IPS DF 19.7 (cell line): Measurements from ENCODE around the gene S1PR1.

Experiments
- DNase-seq: peaks from one replicate; pipeline ENCODE4 v3.0.0-alpha.2; 2013; ENCODE audit warnings: low read depth, low spot score

Gene S1PR1

DNA sequence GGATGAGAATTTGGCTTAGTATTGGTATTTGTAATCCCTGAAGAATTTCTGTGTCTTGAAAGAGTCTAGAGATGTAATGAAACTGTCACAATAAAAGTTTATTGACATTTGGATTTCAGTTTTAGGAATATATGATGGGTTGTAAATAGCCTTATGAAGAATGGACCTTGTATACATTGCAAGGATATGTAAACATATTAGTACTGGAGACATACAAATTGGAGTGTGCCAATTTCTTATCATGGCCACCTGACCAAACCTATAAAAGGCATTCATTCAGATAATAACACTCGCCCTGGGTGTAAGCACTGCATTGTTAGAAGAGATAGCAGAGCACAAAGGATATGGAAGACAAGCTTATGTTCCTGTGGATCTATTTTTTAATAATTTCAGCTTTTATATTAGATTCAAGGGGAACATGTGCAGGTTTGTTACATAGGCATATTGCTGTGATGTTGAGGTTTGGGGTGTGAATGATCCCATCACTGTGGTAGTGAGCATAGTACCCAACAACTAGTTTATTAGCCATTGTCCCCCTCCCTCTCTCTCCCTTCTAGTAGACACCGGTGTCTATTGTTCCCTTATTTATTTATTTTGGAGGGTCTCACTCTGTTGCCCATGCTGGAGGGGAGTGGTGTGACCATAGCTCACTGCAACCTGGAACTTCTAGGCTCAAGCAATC is 8.6 kb downstream of the S1PR1 start:
- no peak for DNase-seq

DNA sequence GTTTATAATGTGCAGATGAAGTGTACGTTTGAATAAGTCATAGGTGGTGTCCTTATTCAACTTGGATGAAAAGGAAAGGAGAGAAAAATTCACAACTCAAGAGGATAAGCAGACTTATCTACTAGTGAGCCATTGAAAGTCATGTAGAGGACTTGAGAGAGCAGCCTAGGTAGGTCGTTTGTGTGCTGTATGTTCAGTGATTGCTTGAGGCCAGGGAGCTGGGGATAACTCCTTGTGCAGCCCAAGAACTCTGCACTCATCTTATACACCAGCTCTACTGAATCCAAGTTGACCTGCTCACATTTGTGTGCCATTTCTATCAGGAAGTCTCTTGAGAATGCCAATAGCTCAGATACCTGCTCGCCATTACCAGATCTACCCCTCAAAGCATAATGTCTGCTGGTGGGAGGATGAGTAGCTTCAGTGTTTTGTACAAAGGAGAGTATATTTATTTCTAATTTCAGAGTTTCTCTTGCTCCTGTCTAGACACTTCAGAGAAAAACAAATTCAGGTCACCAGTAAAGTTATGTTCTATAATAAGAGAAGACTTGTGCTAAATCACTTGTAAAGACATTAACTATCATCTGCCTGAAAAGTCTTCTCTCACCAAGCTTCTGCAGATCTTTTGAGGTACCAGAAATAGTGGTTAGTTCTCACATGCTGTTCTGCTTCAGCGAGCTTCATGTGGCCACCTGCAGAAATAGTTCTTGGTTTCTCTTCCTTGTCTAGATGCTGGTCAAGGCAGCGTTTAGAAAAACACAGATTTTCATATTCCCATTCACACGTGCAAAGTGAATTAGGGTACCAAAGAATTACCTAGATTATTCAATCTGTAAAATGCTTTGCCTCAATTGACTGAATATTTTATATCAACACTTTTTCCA is 10.8 kb downstream of the S1PR1 start:
- DNase-seq = no peak

DNA sequence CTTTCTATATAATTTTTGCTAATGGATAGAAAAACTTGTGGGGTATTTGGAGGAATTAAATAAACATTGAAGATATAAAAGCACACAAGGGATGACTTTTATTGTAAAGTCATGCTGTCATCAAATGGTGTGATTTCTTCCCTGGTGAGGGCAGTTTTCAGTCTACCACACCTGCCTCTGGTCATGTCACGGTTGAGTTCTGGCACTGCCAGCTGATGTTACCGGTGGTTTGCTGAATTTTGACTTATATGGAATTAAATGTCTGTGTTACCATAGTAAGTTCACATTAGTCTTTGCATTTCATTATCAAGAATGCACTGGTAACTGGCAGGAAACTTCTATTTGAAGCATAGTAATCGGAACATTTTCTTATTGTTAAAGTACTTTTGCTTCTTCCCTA is 13.4 kb downstream of the S1PR1 start:
- no peak for DNase-seq

DNA sequence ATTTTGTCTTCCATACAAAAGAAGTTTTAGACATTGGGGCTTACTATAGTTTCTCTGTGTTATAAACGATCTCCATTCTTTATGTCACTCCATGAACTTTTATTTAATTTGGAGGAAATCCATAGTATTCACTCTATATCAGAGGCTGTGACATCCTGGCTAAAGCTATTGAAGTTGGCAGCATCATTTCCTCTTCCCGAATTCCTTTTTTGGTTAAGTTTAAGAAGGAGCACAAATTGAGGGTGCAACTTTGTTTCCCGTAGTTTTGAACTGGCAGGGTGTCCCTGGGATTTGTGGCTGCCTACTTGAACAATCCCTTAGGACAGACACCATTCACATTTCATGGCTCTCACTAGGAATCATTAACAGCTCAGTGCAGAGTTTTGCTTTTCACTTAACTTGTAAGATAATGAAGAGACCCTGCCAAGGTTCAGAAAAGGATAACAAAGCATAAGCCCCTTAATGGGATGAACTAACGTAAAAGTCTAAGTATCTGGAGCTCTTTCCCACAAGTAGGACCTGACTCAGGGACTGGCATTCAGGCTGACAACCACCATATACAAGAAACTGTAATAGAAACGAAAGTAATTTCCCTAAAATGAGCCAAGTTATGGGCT is 13.9 kb downstream of the S1PR1 start:
- DNase-seq = no peak

DNA sequence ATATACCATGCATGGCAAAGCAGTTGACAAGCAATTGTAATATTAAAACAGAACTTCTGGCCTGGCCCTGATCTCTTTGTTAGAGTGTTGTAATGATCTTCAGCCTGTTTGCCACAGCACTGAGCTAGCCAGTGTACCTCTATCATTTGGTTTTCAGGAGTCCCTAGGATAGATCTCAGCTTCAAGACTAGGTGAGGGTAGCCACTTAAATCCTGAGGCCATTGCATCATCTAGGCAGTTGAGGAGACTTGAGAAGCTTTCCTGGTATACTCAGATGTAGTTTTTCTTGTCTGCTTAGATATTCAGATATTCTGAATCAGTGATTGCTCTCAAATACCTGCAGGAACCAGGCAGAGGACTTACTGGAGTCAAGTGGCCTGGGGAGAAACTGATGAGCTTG is 14.7 kb downstream of the S1PR1 start:
- no peak for DNase-seq

DNA sequence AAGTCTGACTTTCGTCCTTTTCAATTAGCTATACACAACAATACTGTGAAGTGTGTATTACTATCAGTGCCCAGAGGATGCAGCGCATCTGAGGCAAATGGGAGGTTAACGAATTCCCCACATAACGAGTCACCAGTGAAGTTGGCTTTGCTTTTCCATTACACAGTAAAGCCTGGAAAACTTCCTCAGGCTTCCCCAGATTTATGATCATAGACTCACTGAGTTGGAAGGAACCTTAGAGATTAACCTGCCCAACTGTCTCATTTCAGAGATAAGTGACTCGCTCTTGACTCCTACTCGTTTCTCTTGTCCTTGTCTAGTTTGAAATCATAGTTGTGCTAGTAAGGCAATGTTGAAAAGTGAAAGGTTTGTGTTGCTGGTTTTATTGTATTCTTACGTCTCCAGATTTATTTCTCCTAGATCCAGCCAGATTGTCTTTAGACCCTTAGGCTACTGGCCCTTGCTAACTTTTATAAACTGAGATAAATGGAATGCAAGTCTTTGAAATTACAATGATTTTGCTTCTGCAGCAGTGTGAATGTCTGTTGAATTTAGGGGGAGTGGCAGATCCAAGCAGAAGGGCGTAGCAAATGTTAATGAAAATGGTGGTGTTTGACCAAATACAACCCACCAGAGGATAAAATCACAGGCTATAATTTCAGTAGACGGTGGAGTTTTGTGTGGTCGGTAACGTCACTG is 17.3 kb downstream of the S1PR1 start:
- DNase-seq = no peak

DNA sequence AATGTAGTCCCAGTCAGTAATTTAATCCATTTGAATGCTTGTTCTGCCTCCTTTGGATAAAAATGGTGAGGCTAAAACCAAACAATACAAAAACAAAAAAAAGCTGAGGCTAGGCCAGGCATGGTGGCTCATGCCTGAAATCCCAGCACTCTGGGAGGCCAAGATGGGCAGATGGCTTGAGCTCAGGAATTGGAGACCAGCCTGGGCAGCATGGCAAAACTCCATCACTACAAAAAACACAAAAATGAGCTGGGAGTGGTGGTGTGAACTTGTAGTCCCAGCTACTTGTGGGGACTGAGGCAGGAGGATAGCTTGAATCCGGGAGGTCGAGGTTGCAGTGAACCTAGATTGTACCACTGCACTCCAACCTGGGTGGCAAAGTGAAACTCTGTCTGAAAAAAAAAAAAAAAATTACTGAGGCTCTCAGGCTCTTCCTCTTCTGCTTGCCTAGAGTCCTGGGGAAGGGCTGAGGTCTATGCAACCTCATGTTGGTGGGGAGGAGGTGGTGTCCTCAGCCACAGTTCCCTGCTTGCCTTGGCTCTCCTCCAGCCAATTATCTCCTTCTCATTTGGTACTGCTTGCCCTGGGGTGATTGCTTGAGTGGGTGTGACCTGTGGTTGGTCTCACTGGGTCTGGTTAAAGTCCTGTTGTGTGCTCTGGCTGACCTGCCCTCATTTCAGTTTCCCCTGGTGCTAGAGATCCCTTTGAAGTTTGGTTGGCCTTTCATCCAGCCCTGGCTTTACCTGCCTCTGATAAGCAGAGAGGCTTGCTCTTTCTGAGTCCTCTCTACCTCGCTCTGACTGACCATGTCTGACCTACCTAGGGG is 20.9 kb downstream of the S1PR1 start:
- no peak for DNase-seq

DNA sequence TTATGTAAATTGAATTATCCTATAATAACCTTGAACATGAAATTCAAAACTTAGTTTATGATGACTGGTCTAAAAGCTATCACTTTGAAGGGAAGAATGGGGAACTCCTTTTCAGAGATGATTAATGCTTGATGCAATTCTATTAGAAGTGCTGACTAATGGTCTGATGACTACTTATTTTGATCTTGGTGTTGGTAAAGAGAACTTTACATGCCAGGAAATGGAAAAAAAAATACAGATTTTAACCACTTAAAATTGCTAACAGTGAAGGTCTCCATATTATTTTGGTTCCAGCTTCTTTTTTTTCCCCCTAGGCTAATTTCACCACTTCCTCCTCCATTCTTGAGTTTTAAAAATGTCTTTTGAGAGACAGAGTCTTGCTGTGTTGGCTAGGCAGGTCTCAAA is 22.9 kb downstream of the S1PR1 start:
- no peak for DNase-seq

DNA sequence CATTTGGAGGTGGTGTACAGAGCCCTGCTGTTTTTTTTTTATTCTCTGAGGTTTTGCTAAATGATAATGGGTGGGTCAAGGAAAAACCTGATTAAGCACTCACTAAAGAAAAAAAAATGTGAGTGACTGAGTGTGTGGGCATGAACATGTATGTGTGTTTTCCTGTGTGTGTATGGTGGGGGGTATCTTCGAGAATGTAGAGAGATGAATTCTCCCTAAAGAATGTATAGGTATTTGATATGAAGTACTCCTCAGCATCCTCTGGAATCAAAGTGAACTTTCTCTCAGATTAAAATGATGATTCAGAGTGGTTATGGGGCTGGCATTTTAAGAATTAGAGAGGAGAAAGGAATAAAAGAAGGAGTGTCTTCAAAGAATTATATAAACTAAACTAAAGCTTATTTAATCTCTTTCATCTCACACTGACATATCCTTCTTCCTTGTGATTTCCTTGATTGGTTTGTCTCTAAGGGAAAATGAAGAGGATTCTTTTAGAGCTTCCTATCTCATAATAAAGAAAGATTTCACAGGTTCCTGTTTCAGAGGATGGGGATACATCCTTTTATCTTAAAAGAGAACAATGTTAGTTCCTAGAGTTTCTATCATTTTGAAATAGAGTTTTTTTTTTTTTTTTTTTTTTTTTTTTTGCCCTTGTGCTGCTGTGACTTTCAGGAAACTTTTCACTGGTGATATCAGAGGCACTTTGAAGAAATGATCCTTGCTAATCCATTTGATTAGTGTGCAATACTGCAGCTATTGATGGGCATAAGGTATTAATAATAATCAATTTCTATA is 23.9 kb downstream of the S1PR1 start:
- DNase-seq = no peak

DNA sequence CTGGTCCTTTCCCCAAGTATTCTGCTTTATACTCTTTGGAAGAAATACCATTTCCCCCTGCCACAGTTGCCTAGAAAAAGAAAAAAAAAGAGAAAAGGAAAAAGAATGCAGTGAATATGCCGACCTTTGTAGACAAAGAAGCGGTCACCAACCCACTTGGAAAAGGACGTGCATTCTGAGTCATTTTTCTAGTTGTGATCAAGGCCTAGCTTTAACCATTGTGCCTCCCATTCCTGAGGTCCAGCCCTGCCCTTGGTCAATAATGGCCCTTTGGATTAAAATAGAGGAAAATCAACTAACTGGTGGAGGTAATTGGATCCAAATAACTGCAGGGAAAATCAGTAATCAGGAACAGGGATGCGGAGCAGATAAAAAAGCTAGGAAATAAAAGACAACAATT is 24.8 kb downstream of the S1PR1 start:
- no peak for DNase-seq

DNA sequence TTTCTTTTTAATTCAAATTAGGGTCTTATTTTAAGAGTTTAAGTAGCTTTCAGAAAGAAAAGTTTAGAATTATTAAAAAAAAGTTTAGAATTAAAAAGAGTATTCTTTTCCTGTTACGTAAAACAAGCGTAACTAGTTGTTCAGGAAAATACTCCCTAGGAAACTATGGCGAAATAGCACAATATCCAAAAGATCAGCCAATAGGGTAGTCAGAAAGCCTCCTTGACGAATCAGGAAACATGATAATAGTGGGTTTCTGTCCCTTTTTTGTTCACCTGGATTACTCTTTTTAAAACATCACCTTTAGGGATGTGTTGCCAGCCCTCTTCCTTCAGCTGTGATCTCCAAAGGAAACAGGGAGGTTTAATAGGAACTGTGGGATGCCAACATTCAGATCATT is 25.2 kb downstream of the S1PR1 start:
- no peak for DNase-seq

DNA sequence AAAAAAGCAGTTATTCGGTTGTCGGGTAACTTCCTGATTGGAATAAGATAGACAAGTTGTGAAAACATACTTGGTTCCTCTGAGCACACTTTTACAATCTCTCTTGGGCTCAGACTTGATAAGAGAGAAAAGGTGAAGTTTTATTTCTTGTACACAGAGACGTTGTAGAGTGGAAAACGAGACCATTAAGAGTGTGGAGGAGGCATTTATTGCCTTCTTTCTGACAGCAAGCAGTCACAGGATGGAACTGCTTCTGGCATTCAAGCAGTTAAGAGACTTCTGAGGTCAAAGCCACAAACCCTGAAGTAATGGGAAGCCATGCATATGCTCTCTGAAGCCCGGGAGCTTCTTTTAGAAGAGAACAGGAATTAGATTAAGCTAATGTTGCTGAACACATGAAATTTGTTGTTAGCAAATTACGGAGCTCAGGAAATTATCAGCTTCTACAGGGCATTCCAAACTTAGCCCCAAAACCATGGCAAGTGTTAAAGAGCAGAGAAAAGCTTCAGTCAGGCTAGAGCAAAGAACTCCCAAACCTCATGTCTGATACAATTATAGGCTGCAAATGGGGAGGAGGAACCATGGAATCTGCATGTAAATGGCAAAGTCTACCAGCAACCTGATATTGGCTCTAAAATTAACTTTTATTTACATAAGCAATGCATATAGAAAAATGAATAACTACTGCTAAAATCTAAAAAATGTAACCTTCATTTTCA is 26.0 kb downstream of the S1PR1 start:
- DNase-seq = no peak

DNA sequence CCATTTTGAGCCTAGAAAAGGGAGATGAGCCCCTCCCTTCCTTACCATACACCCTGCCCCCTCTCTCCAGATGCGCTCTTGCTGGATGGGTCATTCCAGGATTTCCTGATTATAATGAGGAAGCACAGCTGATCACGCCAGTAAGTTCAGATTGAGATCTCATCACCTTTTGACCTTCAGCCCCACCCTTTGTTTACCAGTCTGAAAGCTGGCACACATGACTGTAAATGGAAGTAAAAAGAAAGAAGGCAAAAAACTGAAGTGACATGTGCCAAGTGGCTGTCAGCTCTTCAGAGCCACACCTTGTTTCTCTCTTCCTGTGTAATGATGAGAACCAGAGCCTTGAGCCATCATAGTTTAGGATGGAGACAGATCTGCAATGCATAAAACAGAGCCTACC is 27.9 kb downstream of the S1PR1 start:
- no peak for DNase-seq

DNA sequence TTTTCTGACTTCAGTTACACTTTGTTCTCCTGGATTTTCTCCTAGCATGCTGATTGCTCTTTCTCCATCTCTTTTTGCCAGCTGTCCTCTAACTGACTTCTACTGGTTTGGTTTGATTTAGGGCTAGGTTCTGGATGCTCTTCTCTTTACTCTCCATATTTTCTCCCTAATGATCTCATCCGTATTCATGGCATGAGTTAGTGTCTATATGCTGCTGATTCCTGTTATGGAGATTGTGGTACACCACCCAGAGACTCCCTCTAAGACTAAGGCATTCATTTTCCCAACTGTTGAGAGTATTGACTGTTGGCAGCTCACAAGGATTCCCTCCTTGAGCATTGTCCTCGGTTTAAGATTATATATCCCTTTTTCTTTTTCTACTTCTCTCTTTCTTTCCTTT is 28.9 kb downstream of the S1PR1 start:
- no peak for DNase-seq

DNA sequence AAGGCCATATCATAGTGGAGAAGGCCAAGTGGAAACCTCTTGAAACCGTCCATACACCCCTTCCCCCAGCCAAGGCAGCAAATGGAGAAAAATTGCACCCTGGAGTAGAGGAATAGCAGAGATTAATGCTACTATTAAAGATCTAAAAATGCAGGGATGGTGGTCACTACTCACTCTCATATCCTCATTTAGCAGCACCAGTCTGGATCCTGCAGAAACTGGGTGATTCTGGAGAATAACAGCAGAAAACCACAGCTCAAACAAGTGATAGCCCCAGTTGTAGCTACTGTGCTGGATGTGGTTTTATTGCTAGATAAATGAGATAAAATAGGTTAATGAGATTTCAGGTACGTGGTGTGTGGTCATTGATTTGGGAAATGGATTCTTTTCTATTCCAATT is 30.3 kb downstream of the S1PR1 start:
- no peak for DNase-seq

DNA sequence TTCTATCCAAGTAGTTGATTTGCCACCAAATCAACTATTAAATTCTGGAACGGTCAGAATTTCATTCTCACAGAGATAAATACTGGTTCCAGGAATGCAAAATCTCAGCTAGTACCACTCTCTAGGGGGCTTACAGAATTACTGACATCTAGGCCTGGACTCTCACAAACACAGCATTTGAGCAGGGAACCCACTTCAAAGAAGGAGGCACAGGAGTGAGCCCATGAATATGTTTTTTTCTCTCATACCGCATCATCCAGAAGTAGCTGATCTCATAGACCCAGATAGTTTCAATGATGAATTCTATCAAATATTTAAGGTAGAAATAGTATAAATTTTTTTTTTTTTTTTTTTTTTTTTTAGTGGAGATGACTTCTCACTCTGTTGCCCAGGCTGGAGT is 32.1 kb downstream of the S1PR1 start:
- DNase-seq = no peak

DNA sequence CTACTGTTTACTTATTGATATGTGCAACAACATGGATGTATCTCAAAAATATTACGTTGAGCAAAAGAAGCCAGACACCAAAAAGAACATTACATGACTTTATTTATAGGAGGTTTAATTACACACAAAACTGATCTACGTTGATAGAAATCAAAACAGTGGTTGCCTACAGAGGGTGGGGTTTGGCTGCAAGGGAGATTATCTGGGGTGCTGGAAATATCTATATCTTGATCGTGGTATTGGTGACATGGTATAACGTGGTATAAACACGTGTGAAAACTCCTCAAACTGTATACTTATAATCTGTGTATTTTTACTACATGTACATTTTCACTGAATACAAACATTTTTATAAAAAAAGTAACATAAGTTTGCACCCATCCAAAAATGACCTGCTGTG is 38.9 kb downstream of the S1PR1 start:
- no peak for DNase-seq

DNA sequence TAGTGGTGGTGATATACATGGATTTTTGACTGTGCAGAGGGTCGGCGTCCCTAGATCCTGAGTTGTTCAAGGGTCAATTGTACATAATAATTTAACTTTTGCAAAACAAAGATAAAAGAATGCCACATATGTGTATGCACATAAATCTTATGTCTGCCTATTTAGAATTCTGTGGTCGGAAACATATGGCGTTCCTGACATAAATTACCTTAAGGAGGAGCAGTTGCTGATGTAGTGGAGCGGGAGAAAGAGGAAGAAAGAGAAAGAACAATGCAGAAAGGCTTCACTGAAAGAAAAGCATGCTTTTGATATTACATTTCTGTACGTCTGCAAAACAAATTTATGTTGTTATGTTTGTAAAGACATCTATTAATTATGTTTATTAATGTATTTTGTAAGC is 40.0 kb downstream of the S1PR1 start:
- no peak for DNase-seq

DNA sequence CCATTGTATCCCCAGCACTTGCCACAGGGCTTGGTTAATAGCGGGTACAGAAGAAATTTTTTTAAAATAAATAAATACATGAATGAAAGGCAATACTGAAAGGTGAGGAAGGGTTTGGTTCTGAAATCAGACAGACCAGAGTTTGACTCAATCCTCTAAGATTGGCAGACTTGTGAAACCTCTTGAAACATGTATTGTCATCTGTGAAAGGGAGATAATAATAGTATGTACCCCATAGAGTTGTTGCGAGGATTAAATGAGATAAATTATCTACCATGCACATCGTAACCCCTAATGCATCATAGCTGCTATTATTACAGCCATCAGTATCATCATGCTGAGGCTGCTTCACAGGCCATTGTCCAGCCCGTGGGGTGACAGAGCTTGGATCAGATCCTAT is 41.4 kb downstream of the S1PR1 start:
- no peak for DNase-seq

DNA sequence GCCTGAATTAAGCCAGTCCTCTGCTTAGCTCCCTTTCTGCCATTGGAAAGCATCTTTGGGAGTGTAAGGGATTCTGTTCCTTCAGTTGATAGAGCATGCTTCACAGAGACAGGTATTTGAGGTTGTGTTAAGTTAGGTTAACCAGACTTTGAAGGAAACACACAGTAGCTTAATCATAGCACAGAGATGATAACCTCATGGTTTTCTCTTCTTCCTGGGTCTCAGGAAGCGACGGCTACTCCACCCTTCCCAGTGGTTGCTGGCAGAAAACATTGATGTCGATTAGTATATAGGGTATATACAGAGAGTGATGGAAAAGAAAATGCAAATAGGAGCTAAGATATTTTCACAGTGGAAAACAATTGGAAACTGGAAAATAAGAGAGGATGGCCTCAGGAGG is 42.0 kb downstream of the S1PR1 start:
- DNase-seq = no peak
